Right lung (tissue), 10 donors: ENCODE measurements around the gene FUT6. TPM values are rescaled to one million over a fixed set of nuclear protein-coding genes. Genes with fewer than 3 reads are reported as not detected.
"Not testable (repeated sequence)": the region's sequence is repeated elsewhere in the genome, so short reads cannot be mapped to it uniquely, and the experiment has no call there.

ENCODE experiments used
- DNase-seq, 2 donors: peaks; one replicate each; pipeline ENCODE4 v3.0.0-alpha.2; 2013
- long read RNA-seq, 8 donors: transcript quantifications; one replicate each; lab custom pipeline, GENCODE V29; 2026
- polyA plus RNA-seq, 5 donors: library from polyadenylated mRNA; unstranded; fragments of 120-200 nt; gene quantifications; one replicate each; pipeline versions ENCODE4 v1.2.1 to v1.2.3, GENCODE V29; 2013; ENCODE audit warnings: inconsistent platforms in 1 of 5, low replicate concordance in 1 of 5; ENCODE audit not compliant: insufficient read length in 5 of 5, insufficient read depth in 1 of 5

The FUT6 gene, protein sequence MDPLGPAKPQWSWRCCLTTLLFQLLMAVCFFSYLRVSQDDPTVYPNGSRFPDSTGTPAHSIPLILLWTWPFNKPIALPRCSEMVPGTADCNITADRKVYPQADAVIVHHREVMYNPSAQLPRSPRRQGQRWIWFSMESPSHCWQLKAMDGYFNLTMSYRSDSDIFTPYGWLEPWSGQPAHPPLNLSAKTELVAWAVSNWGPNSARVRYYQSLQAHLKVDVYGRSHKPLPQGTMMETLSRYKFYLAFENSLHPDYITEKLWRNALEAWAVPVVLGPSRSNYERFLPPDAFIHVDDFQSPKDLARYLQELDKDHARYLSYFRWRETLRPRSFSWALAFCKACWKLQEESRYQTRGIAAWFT
- polyA plus RNA-seq: under 1 TPM; 0.46 to 0.84 (median 0.71) TPM
- long read RNA-seq, donor 1: 0 reads
- long read RNA-seq, donor 2: 0 reads
- long read RNA-seq, donor 3: 0 reads
- long read RNA-seq, donor 4: 0 reads
- long read RNA-seq, donor 5: 0 reads
- long read RNA-seq, donor 6, partial matches to known transcripts: 0 of 1 reads
- long read RNA-seq, donor 6, other reads (novel, unspliced or antisense): 0 of 1 reads
- long read RNA-seq, donor 7: 0 reads
- long read RNA-seq, donor 8: 0 reads

GRCh38 chr19:5839065-5840017, at the start of gene FUT6:
TSS of gene FUT6 (minus strand) at chr19:5839702. CDS start at chr19:5832567, 7,135 bp downstream.
- DNase-seq: no peak

GRCh38 chr19:5884065-5884811, 44.7 kb upstream of the FUT6 start:
- DNase-seq: not testable (repeated sequence)

DNA sequence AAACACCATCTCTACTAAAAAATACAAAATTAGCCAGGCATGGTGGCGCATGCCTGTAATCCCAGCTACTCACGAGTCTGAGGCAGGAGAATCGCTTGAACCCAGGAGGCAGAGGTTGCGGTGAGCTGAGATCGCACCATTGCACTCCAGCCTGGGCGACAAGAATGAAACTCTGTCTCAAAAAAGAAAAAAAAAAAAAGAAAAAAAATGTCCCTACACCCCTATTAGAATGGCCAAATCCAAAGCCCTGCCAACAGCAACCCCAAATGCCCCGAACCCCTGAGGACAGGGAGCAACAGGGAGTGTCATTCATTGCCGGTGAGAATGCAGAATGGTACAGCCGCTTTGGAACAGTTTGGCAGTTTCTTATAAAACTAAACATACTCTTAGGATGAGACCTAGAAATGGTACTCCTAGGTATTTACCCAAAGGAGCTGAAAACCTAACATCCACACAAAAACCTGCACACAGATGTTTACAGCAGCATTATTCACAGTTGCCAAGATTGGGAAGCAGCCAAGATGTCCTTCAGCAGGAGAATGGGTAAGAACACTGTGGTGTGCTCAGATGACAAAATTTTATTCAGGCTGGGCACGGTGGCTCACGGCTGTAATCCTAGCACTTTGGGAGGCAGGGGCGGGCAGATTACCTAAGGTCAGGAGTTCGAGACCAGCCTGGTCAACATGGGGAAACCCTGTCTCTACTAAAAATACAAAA, 43.8 kb upstream of the FUT6 start:
- DNase-seq: not testable (repeated sequence)

GRCh38 chr19:5882421-5882968, 43.0 kb upstream of the FUT6 start:
- DNase-seq: no peak

DNA sequence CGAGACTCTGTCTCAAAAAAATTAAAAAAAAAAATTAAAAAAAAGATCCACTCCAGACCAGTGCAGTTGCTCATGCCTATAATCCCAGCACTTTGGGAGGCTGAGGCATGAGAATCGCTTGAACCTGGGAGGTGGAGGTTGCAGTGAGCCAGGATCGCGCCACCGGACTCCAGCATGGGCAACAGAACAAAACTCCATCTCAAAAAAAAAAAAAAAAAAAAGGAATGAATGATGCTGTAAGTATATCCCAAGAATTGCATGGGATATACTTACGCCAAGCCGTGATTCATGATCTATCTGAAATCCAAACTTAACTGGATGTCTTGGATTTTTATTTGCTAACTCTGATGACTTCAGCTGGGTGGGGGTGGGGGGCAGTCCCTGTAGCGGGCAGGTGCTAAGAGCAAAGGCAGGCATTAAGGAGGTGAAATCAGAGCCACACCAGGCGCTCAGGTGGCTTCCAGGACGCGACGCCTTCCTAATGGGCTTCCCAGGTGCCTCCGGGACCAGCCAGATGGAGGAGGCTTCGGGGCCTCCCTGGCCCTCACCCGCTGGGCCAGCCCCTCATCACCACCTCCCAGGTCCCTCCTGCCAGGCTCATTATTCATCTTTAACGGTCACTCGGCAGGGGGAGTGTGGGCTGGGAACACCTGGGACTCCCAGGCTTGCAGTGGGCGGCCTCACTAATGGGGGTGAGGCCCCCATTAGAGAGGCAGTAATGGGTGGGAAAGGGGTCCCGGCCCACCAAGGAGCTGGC, 42.2 kb upstream of the FUT6 start:
- no peak for DNase-seq

DNA sequence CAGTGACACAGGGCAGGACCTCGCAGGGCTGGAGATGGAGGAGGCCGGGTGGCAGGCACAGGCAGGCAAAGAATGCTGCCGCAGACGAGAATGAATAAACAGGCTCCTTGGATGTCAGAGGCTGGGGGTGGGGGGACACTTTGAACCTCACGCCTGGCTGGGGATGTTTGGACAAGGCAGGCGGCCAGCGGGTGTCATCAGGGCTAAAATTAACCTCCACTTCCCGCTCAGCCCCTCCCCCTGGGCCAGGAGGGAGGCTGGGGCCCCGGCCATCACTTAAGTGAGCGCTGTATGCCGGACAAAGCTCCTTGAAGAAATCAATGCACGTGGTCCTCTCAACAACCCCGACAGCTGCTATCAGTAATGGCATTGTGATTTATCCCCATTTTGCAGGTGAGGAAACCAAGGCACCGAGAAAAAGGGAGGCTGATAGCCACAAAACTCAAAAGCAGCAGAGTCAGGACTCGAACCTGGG, 41.1 kb upstream of the FUT6 start:
- DNase-seq: peak in 1 of 2 donors; percentile 41

DNA sequence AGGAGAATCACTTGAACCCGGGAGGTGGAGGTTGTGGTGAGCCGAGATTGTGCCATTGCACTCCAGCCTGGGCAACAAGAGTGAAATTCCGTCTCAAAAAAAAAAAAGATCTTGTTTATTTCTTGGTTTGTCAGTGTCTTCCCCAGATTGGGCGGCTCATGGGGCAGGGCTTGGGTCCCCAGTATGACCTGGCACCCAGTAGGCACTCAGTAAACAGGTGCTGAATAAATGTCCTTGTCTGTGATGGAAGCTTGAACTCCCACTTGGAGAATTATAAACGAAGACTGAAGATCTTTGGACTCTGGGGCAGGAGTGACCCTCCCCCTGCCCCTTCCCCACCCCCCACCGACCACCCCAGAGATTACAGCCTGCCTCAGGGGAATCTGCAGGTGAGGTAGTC, 40.7 kb upstream of the FUT6 start:
- DNase-seq: no peak

- no peak for DNase-seq
Observed at GRCh38 chr19:5877882-5878281, 38.4 kb upstream of the FUT6 start.

- no peak for DNase-seq
Observed at GRCh38 chr19:5877427-5877826, 37.9 kb upstream of the FUT6 start.

DNA sequence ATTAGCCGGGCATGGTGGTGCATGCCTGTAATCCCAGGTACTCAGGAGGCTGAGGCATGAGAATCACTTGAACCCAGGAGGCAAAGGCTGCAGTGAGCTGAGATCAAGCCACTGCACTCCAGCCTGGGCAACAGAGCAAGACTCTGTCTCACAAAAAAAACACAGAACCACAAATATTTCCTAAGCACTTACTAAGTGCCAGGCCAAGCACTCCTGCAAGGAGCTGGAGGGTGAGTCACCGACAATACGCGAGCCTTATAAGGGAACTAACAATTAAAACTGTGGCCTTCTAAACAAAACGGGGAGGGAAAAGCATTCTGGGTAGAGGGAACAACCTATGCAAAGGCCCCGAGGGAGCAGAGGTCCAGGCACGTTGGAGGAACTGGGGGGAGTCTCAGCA, 35.0 kb upstream of the FUT6 start:
- not testable (repeated sequence) for DNase-seq

GRCh38 chr19:5873617-5874199, 34.2 kb upstream of the FUT6 start:
- DNase-seq: no peak

GRCh38 chr19:5870986-5871394, 31.5 kb upstream of the FUT6 start:
- no peak for DNase-seq

GRCh38 chr19:5867201-5868136, 28.0 kb upstream of the FUT6 start:
- DNase-seq: no peak

GRCh38 chr19:5865772-5866171, 26.3 kb upstream of the FUT6 start:
- DNase-seq: no peak

- no peak for DNase-seq
Observed at GRCh38 chr19:5864725-5865486, 25.4 kb upstream of the FUT6 start.

GRCh38 chr19:5864013-5864720, 24.7 kb upstream of the FUT6 start:
- DNase-seq: no peak
